Sigmoid colon (tissue), 4 donors: ENCODE results near the gene MAD1L1.

Source experiments
- EP300 ChIP-seq, 4 donors: sonication (generic); formaldehyde crosslinking; IDR thresholded peaks; one replicate each; pipeline ENCODE4 v1.6.1; 2017; ENCODE audit warnings: antibody characterized with exemption in 4 of 4
- POLR2A ChIP-seq, 2 donors: fragments of 450-650 bp; IDR thresholded peaks; one replicate each; pipeline ENCODE4 v1.6.1; 2016; ENCODE audit warnings: antibody characterized with exemption in 2 of 2, mild to moderate bottlenecking in 2 of 2, moderate library complexity in 2 of 2
- TF ChIP-seq, protein P1 (sequence below), 4 experiments: fragments of 450-650 bp in 3 of 4; fragments of 200-600 bp in 1 of 4; IDR thresholded peaks; one replicate each; pipeline ENCODE4 v1.5.1; 2016 to 2019; ENCODE audit warnings: antibody characterized with exemption in 4 of 4, mild to moderate bottlenecking in 3 of 4, moderate library complexity in 2 of 4

GRCh38 chr7:2253021-2253420, 20.3 kb upstream of the MAD1L1 start:
- TF ChIP-seq, protein P1, sequence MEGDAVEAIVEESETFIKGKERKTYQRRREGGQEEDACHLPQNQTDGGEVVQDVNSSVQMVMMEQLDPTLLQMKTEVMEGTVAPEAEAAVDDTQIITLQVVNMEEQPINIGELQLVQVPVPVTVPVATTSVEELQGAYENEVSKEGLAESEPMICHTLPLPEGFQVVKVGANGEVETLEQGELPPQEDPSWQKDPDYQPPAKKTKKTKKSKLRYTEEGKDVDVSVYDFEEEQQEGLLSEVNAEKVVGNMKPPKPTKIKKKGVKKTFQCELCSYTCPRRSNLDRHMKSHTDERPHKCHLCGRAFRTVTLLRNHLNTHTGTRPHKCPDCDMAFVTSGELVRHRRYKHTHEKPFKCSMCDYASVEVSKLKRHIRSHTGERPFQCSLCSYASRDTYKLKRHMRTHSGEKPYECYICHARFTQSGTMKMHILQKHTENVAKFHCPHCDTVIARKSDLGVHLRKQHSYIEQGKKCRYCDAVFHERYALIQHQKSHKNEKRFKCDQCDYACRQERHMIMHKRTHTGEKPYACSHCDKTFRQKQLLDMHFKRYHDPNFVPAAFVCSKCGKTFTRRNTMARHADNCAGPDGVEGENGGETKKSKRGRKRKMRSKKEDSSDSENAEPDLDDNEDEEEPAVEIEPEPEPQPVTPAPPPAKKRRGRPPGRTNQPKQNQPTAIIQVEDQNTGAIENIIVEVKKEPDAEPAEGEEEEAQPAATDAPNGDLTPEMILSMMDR (IDR thresholded peaks at IDR 0.05) = no peak
- TF ChIP-seq POLR2A (IDR thresholded peaks at IDR 0.05) (no peak), EP300 (IDR thresholded peaks at IDR 0.05) (no peak)
